GM12878 (cell line): ENCODE data around the gene TADA2A. TPM values are rescaled to one million over a fixed set of nuclear protein-coding genes. Genes with fewer than 3 reads are reported as not detected.

Experiments used
- BACH1 ChIP-seq: fragments of 450-650 bp; IDR thresholded peaks from 2 replicates; pipeline ENCODE4 v1.6.1; 2017; ENCODE audit warnings: mild to moderate bottlenecking, borderline replicate concordance
- BMI1 ChIP-seq: fragments of 450-650 bp; IDR thresholded peaks from 2 replicates; pipeline ENCODE4 v1.6.1; 2016; ENCODE audit warnings: mild to moderate bottlenecking, moderate library complexity, borderline replicate concordance
- CBX5 ChIP-seq: sonication (generic); IDR thresholded peaks from 2 replicates; pipeline ENCODE4 v1.6.1; 2016; ENCODE audit warnings: low read depth, moderate library complexity, mild to moderate bottlenecking, inconsistent platforms
- CEBPB ChIP-seq, 2 experiments: fragments of 150-350 bp in 1 of 2; IDR thresholded peaks; 2 replicates each; pipeline ENCODE4 v1.6.1; 2012 to 2014; ENCODE audit warnings: low read depth in 2 of 2, low read length in 2 of 2, borderline replicate concordance in 1 of 2, inconsistent platforms in 1 of 2
- CHD4 ChIP-seq: fragments of 200-600 bp; sonication (generic); IDR thresholded peaks from 2 replicates; pipeline ENCODE4 v1.6.1; 2016; ENCODE audit warnings: mild to moderate bottlenecking
- CREB1 ChIP-seq: IDR thresholded peaks from 2 replicates; pipeline ENCODE4 v1.6.1; 2012; ENCODE audit warnings: low read depth, mild to moderate bottlenecking, inconsistent platforms
- EP300 ChIP-seq, 2 experiments: fragments of 150-350 bp in 1 of 2; IDR thresholded peaks; 2 replicates each; pipeline ENCODE4 v1.6.1; 2011 to 2012; ENCODE audit warnings: low read depth in 2 of 2, low read length in 2 of 2, borderline replicate concordance in 1 of 2, improper control_type of control experiment in 1 of 2, inconsistent platforms in 1 of 2; ENCODE audit not compliant: control insufficient read depth in 1 of 2
- GABPA ChIP-seq: IDR thresholded peaks from 2 replicates; pipeline ENCODE4 v1.6.1; 2014; ENCODE audit warnings: antibody characterized with exemption, low read depth, mild to moderate bottlenecking, inconsistent platforms
- HDAC6 ChIP-seq: fragments of 200-600 bp; sonication (generic); IDR thresholded peaks from one replicate; pipeline ENCODE4 v1.8.0; 2017; ENCODE audit warnings: antibody characterized with exemption; ENCODE audit not compliant: unreplicated experiment
- JUNB ChIP-seq: IDR thresholded peaks from 2 replicates; pipeline ENCODE4 v1.6.1; 2016; ENCODE audit warnings: antibody characterized with exemption, mild to moderate bottlenecking
- KAT2A ChIP-seq: conservative IDR thresholded peaks from 2 replicates; pipeline ENCODE4 v1.6.1; 2011; ENCODE audit warnings: low read depth, low read length; ENCODE audit not compliant: control insufficient read depth
- MXI1 ChIP-seq: fragments of 150-350 bp; IDR thresholded peaks from 2 replicates; pipeline ENCODE4 v1.6.1; 2011; ENCODE audit warnings: low read depth, mild to moderate bottlenecking, inconsistent platforms, low read length, improper control_type of control experiment
- NFYA ChIP-seq: IDR thresholded peaks from 2 replicates; pipeline ENCODE4 v1.6.1; 2011; ENCODE audit warnings: low read depth, mild to moderate bottlenecking, low read length, improper control_type of control experiment, borderline replicate concordance
- NR2C2 ChIP-seq: IDR thresholded peaks from 2 replicates; pipeline ENCODE4 v1.6.1; 2011; ENCODE audit warnings: borderline replicate concordance, low read depth; ENCODE audit not compliant: control insufficient read depth, insufficient read length
- NR2F1 ChIP-seq: fragments of 450-650 bp; conservative IDR thresholded peaks from 2 replicates; pipeline ENCODE4 v1.6.1; 2017; ENCODE audit warnings: mild to moderate bottlenecking
- NRF1 ChIP-seq: conservative IDR thresholded peaks from 2 replicates; pipeline ENCODE4 v1.6.1; 2011; ENCODE audit warnings: mild to moderate bottlenecking, low read depth, low read length, improper control_type of control experiment
- POLR2A ChIP-seq: IDR thresholded peaks from 2 replicates; pipeline ENCODE4 v1.6.1; 2011; ENCODE audit warnings: low read depth, mild to moderate bottlenecking, low read length
- RELA ChIP-seq: fragments of 450-650 bp; IDR thresholded peaks from 2 replicates; pipeline ENCODE4 v1.8.0; 2014; ENCODE audit warnings: borderline replicate concordance; ENCODE audit not compliant: partially characterized antibody
- SIN3A ChIP-seq: IDR thresholded peaks from 2 replicates; pipeline ENCODE4 v1.6.1; 2012; ENCODE audit warnings: low read depth, low read length, improper control_type of control experiment
- SRF ChIP-seq, 2 experiments: IDR thresholded peaks; 2 replicates each; pipeline ENCODE4 v1.6.1; 2011; ENCODE audit warnings: low read depth in 2 of 2, low read length in 2 of 2, mild to moderate bottlenecking in 1 of 2, moderate library complexity in 1 of 2
- STAT1 ChIP-seq: fragments of 450-650 bp; conservative IDR thresholded peaks from 2 replicates; pipeline ENCODE4 v1.6.1; 2014; ENCODE audit warnings: antibody characterized with exemption, mild to moderate bottlenecking
- TBL1XR1 ChIP-seq: IDR thresholded peaks from 2 replicates; pipeline ENCODE4 v1.6.1; 2012; ENCODE audit warnings: low read depth, low read length, improper control_type of control experiment
- ZNF217 ChIP-seq: fragments of 450-650 bp; IDR thresholded peaks from 2 replicates; pipeline ENCODE4 v1.6.1; 2017; ENCODE audit warnings: antibody characterized with exemption, mild to moderate bottlenecking
- polyA plus RNA-seq, 11 experiments: library from polyadenylated mRNA; depleted of rRNA in 4 of 11; unstranded in 6 of 11; stranded (reverse) in 5 of 11; fragments of >200 nt; fragmentation: Nextera tagmentation in 4 of 11; fragmentation: Illumina TruSeq in 1 of 11; extraction: Ambion mirVana in 4 of 11; extraction: Trizol in 1 of 11; gene quantifications; 1 replicate in 1 of 11; 2 replicates in 10 of 11; pipeline versions ENCODE4 v1.2.1 to v1.2.3, GENCODE V29; 2011 to 2016; ENCODE audit warnings: inconsistent platforms in 2 of 11, missing spikeins in 2 of 11, low read depth in 1 of 11
- total RNA-seq, 4 experiments: library from RNA; depleted of rRNA in 3 of 4; stranded (reverse); fragments of >200 nt in 3 of 4; fragmentation: Illumina TruSeq in 1 of 4; extraction: Trizol in 1 of 4; gene quantifications; 2 replicates each; pipeline versions ENCODE4 v1.2.1 to v1.2.3, GENCODE V29; 2013 to 2021
- TF ChIP-seq, protein P1 (sequence below): fragments of 450-650 bp; IDR thresholded peaks from 2 replicates; pipeline ENCODE4 v1.6.1; 2017; ENCODE audit warnings: mild to moderate bottlenecking
- TF ChIP-seq, protein P2 (sequence below): fragments of 450-650 bp; formaldehyde crosslinking; IDR thresholded peaks from 2 replicates; pipeline ENCODE4 v1.4.0; 2020; ENCODE audit warnings: mild to moderate bottlenecking, moderate library complexity

TADA2A gene
- total and polyA plus RNA-seq, 10 of the 15 experiments (the other 5 are each of a cell fraction or from before 2014, with no cell fraction given): 19.6 to 43.8 (median 34.1) TPM

DNA sequence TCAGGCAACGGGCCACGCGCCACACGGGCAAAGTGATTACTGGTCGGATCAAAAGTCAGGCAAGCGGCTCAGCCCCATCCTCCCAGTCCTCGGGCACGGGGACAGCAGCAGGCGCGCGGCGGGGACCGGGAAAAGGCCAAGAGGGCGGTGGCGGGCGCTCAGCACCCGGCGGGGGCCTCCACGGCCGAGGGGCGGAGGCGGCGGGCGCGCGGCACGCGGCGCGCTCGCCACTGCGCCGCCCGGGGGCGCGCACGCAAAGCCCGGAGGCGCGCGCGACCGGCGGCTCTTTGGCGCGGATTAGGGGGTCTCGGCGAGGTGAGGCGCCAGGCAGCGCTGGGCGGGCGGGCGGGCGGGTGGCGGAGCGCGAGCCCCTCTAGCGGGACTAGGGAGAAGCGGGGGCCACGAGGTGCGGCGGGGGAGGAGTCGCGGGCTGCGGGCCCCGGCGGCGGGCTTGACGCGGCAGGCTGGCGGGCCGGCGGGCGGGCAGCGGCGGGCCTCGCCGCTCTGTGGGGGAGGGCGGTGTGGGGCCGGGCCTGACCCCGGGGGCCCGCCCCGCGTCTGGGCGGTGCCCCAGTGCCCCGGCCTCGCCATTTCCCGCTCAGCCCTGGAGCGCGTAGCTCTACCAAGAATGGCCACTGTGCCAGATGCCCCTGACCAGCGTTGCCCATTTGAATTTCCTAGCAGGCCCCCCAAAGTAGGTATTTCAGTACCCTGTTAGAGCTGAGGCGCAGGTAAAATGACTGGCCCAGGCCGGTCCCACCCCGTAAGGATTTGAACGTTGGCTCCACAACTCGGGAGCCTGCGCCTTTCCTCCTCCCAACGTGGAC, at the start of gene TADA2A, which contains the start of gene ACACA (continued):
- TF ChIP-seq CHD4 (no peak), JUNB (no peak), BMI1 (no peak), STAT1 (no peak), NFYA (no peak), CBX5 (no peak), NRF1 (no peak), RELA (peak; percentile 64), POLR2A (peak; percentile 84), NR2C2 (no peak), MXI1 (peak; percentile 65), SIN3A (0 out of 2 replicates have a peak, but pooled peaks have one; percentile 56), NR2F1 (peak; percentile 48), EP300 (IDR thresholded peaks at IDR 0.05; ENCODE audit: borderline replicate concordance in 1 of 2, control insufficient read depth in 1 of 2, low read depth in 2 of 2, low read length in 2 of 2) (no peak), SRF (IDR thresholded peaks at IDR 0.05; ENCODE audit: low read depth in 2 of 2, low read length in 2 of 2) (0 out of 4 replicates have a peak, but pooled peaks of 1 of the 2 experiments have one; percentile 1), ZNF217 (no peak), HDAC6 (no peak), KAT2A (no peak), CEBPB (IDR thresholded peaks at IDR 0.05; ENCODE audit: borderline replicate concordance in 1 of 2, low read depth in 2 of 2, low read length in 2 of 2) (no peak), TBL1XR1 (no peak), GABPA (no peak), BACH1 (peak; percentile 62; the same call in 1 of the 2 replicates), CREB1 (peak; percentile 50)
- TF ChIP-seq, protein P1, sequence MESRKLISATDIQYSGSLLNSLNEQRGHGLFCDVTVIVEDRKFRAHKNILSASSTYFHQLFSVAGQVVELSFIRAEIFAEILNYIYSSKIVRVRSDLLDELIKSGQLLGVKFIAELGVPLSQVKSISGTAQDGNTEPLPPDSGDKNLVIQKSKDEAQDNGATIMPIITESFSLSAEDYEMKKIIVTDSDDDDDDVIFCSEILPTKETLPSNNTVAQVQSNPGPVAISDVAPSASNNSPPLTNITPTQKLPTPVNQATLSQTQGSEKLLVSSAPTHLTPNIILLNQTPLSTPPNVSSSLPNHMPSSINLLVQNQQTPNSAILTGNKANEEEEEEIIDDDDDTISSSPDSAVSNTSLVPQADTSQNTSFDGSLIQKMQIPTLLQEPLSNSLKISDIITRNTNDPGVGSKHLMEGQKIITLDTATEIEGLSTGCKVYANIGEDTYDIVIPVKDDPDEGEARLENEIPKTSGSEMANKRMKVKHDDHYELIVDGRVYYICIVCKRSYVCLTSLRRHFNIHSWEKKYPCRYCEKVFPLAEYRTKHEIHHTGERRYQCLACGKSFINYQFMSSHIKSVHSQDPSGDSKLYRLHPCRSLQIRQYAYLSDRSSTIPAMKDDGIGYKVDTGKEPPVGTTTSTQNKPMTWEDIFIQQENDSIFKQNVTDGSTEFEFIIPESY: no peak
- TF ChIP-seq, protein P2, sequence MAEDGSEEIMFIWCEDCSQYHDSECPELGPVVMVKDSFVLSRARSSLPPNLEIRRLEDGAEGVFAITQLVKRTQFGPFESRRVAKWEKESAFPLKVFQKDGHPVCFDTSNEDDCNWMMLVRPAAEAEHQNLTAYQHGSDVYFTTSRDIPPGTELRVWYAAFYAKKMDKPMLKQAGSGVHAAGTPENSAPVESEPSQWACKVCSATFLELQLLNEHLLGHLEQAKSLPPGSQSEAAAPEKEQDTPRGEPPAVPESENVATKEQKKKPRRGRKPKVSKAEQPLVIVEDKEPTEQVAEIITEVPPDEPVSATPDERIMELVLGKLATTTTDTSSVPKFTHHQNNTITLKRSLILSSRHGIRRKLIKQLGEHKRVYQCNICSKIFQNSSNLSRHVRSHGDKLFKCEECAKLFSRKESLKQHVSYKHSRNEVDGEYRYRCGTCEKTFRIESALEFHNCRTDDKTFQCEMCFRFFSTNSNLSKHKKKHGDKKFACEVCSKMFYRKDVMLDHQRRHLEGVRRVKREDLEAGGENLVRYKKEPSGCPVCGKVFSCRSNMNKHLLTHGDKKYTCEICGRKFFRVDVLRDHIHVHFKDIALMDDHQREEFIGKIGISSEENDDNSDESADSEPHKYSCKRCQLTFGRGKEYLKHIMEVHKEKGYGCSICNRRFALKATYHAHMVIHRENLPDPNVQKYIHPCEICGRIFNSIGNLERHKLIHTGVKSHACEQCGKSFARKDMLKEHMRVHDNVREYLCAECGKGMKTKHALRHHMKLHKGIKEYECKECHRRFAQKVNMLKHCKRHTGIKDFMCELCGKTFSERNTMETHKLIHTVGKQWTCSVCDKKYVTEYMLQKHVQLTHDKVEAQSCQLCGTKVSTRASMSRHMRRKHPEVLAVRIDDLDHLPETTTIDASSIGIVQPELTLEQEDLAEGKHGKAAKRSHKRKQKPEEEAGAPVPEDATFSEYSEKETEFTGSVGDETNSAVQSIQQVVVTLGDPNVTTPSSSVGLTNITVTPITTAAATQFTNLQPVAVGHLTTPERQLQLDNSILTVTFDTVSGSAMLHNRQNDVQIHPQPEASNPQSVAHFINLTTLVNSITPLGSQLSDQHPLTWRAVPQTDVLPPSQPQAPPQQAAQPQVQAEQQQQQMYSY: no peak
